Endometrial microvascular endothelial cells (primary cell): ENCODE measurements around the gene STK33. TPM values are rescaled to one million over a fixed set of nuclear protein-coding genes. Genes with fewer than 3 reads are reported as not detected.
"Not testable (repeated sequence)": the region's sequence is repeated elsewhere in the genome, so short reads cannot be mapped to it uniquely, and the experiment has no call there.

ENCODE experiments used
- in situ Hi-C: cut with HindIII; loops from 2 replicates; pipeline ENCODE4 v1.10.0; 2017; ENCODE audit warnings: low sequenced_read_pairs, low pct_unique_long_range_greater_than_20kb; ENCODE audit errors: inconsistent ontology term
- total RNA-seq: library from RNA; depleted of rRNA; stranded (reverse); fragments of >200 nt; gene quantifications from one replicate; pipeline ENCODE4 v1.2.3, GENCODE V29; 2015; ENCODE audit errors: inconsistent ontology term

The STK33 gene
- total RNA-seq, 1 donor from 2014 or later, result 0.28 TPM

DNA sequence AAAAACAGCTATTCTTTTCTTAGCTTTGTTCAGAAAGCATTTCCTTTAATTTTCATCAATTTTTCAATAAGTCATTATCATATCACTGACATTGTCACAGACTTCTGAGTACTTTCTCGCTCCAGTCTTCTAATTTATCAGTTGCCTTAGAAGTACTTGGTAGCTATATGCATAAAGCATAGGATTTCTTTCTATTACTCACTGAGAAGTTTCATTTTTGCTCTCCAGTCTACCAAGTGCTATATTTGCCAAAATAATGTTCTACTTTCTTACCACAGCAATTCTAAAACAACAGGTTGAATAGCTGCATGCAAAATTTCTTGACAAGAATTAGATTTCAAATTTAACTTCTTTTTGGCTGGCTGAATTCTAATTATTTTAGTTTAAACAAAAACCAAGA lies 116.3 kb downstream of the STK33 start:
- in situ Hi-C loops, result no loop called here

DNA sequence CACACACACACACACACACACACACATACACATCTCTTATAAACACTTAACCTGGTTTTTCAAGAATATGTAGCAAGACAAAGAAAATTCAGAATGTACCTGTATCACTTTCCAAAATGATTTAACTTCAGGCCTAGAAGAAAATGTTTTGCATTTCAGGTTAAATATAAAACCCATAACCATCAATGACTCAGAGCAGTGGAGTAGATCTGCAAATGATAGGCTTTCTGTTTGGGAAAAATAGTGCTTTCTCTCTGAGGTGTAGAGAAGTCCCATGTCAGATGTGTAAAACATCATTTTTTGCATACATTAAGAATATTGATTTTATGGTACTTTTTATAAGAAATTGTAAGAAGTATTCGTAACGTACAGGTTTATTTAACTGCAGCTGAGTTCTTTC lies 116.9 kb downstream of the STK33 start:
- in situ Hi-C loops, result no loop called here

DNA sequence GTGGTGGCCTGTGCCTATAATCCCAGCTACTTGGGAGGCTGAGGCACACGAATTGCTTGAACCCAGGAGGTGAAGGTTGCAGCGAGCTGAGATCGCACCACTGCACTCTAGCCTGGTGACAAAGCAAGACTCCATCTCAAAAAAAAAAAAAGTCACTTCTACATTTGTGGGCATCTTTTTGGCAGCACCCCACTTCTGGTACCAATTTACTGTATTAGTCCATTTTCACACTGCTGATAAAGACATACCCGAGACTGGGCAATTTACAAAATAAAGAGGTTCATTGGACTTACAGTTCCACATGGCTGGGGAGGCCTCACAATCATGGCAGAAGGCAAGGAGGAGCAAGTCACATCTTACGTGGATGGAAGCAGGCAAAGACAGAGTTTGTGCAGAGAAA lies 126.2 kb downstream of the STK33 start:
- in situ Hi-C loops, result not testable (repeated sequence)

DNA sequence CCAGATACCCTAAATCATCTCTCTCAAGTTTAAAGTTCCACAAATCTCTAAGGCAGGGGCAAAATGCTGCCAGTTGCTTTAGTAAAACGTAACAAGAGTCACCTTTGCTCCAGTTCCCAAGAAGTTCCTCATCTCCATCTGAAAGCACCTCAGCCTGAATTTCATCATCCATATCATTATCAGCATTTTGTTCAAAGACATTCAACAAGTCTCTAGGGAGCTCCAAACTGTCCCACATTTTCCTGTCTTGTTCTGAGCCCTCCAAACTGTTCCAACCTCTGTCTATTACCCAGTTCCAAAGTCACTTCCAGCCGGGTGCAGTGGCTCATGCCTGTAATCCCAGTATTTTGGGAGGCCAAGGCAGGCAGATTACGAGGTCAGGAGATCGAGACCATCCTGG lies 126.7 kb downstream of the STK33 start:
- in situ Hi-C loops, result not testable (repeated sequence)

- in situ Hi-C loops, result not testable (repeated sequence)
Observed at GRCh38 chr11:8466884-8467283, 127.1 kb downstream of the STK33 start.

GRCh38 chr11:8459711-8460399 lies 134.2 kb downstream of the STK33 start:
- in situ Hi-C loops, result no loop called here

DNA sequence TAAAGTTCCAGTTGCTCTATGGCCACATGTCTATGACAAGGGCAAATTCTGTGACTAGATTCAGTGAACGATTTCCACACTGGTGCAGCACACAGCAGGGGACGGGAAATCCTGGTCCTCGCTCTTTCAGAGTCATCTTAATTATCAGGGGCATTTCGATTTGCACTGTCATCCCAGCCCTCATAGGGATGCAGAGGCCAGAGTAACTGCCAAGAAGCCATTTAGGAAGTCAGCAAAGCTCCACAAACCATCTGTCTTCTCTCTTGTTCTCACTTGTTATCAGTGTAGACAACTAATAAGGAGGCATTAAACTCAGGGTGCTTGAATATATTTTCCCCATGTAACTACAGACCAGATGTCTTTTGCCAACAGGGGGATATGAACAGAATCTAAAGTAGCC lies 151.7 kb downstream of the STK33 start:
- in situ Hi-C loops, result no loop called here

GRCh38 chr11:8440649-8441048 lies 153.4 kb downstream of the STK33 start:
- in situ Hi-C loops, result no loop called here

- in situ Hi-C loops, result no loop called here
Observed at GRCh38 chr11:8429483-8429882, 164.5 kb downstream of the STK33 start.

DNA sequence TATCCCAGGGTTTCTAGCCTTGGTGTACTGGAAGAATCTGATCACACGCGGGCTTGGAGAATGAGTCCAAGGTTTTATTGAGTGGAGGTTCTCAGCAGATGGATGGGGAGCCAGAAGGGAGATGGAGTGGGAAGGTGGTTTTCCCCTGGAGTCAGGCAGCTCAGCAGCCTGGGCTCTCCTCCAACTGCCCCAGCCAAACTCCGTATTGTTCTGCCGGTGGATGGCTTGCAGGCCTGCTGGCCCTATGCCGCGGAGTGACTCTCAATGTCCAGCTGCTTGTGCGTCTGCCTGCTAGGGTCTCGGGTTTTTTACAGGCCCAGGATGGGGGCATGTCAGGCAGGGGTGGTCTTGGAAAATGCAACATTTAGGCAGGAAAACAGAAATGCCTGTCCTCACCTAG lies 168.0 kb downstream of the STK33 start:
- in situ Hi-C loops, result no loop called here

GRCh38 chr11:8415195-8415594 lies 178.8 kb downstream of the STK33 start:
- in situ Hi-C loops, result no loop called here

- in situ Hi-C loops, result no loop called here
Observed at GRCh38 chr11:8408151-8408941, 185.7 kb downstream of the STK33 start.

DNA sequence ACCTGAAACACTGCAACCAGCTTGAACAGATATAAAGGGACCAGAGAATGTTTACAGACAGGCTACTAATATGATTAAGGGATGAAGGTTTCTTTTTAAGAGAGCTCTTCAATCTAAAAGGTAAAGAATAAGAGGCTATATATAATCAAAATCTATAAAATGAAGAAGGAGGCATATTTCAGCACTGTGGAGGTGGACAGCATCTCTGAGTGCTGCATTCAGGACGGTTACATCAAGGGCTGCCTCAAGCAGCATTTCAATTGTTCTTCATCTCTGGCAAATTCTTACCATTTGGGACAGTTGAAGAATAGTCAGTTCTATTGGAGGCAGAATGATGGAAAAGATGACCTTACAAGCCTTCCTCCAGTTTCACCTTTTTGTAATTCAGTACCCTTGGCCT lies 190.7 kb downstream of the STK33 start:
- in situ Hi-C loops, result no loop called here

GRCh38 chr11:8392886-8393285 lies 201.1 kb downstream of the STK33 start:
- in situ Hi-C loops, result no loop called here

DNA sequence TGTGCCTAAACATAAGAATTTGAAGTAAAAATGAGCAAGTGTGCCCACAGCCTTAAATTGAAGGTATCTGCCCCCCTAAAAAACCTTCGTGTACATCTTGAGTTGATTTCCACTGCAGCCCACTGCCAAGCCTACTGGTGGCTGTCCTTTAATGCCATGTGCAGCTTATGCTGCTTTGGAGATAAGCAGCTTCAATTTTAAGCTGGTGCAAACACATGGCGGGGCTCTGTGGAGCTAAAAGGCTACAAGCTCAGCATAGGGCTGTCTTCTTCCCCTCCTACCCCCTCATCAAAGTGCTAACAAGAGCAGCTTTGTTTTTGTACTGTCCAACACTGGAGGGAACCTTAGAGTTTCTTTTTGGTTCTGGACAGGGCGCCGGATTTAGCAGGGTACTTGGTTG lies 201.9 kb downstream of the STK33 start:
- in situ Hi-C loops, result no loop called here

- in situ Hi-C loops, result no loop called here
Observed at GRCh38 chr11:8390851-8391612, 203.0 kb downstream of the STK33 start.

DNA sequence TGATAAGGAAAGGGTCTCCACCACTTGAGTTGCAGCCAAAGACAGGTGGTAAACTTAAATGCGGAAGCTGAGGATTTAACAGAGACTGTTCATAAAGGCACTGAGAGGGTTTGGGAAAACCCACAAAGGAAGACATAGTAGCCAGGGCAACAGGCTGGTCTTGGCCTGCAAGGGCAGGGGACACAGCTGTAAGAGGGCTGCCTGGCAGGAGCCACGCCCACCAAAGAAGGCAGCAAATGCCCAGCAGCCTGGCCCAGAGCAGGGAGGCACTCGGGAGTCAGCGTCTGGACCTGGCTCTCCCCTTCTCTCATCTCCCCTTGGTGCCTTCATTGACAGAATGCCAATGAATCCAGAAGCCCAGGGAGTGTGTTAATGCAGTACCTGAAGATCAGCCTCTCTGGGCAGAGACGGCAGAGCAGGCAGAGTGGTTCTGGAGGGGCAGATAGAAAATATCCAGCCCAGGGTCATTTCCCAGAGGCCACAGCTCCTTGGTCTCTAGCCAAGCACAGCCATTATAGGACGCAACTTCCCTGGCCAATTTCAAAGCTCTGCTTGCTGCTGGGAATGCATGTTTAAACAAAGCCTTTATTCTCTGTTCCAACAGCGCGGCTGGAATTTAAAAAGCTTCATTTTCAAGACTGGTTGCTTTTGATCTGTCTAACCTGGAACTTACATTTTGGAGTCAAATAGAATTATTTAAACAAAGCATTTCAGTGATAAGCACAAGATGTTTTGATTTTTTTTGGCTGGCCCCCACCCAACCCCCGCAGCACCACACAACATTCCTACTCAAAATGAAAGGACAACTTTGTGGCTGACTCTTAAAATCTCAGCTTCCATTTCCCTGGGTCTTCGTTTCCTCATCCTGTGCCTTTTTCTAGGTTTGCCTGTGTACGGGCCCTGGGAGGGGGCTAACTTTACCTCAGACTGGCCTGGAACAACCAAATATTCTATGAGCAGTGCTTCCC lies 204.7 kb downstream of the STK33 start:
- in situ Hi-C loops, result no loop called here

GRCh38 chr11:8387693-8388092 lies 206.3 kb downstream of the STK33 start:
- in situ Hi-C loops, result no loop called here

DNA sequence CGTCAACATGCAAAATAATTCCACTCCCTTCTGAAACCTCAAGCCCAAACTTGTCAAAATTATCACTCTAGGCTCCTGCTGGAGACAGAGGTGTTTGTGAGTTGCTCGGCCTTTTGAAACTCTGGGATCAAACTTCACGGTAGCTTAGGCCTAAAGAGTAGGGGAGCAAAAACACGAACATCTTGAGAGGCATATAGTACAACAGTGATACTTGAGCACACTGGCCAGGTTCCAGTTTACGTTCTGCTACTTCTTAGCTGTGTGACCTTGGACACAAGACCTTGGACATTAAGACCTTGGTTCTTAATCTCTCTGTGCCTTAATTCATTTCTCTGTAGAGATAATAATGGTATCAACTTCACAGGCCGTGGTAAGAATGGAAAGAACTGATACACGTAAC lies 206.9 kb downstream of the STK33 start:
- in situ Hi-C loops, result no loop called here
